Measurements from ENCODE around the gene PROK1. TPM values are rescaled to one million over a fixed set of nuclear protein-coding genes. Genes with fewer than 3 reads are reported as not detected.

PROK1 gene
- polyA plus RNA-seq, 1 donor (not counting 4 experiments of a cell fraction or from before 2014, with no cell fraction given): not detected

GRCh38 chr1:110460253-110461220 lies 9.6 kb downstream of the PROK1 start:
- peak; percentile 52 for DNase-seq (ENCODE audit: low read depth, low spot score)
- Histone ChIP-seq H3K4me3 (ENCODE audit: control insufficient read depth in 2 of 3, extremely low read depth in 1 of 3, insufficient read depth in 2 of 3, low read depth in 1 of 3, low read length in 3 of 3) (no peak overlapping the region), H3K4me1 (ENCODE audit: control insufficient read depth, extremely low read depth, insufficient read depth, low read length) (peaks cover 26% of the 10 kb centered on the region), H3K9ac (ENCODE audit: control insufficient read depth, extremely low read depth, insufficient read depth, low read length) (no peak overlapping the region), H3K9me3 (ENCODE audit: control insufficient read depth, low read depth, low read length) (no peaks in the 10 kb centered on the region), H4K20me1 (ENCODE audit: control insufficient read depth, extremely low read depth, insufficient read depth, low read length) (no peaks in the 10 kb centered on the region), H2AFZ (ENCODE audit: control insufficient read depth, low read length) (no peak overlapping the region), H3K79me2 (ENCODE audit: control insufficient read depth, insufficient read depth, low read length) (no peaks in the 10 kb centered on the region), H3K4me2 (ENCODE audit: control insufficient read depth, extremely low read depth, insufficient read depth, low read depth, low read length) (no peak overlapping the region), H3K27ac (ENCODE audit: control insufficient read depth, insufficient read depth, low read length) (no peak overlapping the region), H3K36me3 (ENCODE audit: control insufficient read depth in 2 of 2, extremely low read depth in 1 of 2, insufficient read depth in 2 of 2, low read length in 2 of 2) (no peaks in the 10 kb centered on the region), H3K9me1 (ENCODE audit: control insufficient read depth, extremely low read depth, insufficient read depth, low read length) (no peaks in the 10 kb centered on the region), H3K27me3 (ENCODE audit: control insufficient read depth, extremely low read depth, insufficient read depth, low read length) (no peaks in the 10 kb centered on the region)
- FAIRE-seq: no peak
- no peak for TF ChIP-seq EZH2 (IDR thresholded peaks at IDR 0.05; ENCODE audit: low read length)
- peak; percentile 88 to 95 (median 95) for TF ChIP-seq CTCF (optimal IDR thresholded peaks at IDR 0.05 in 1 of 3, IDR thresholded peaks at IDR 0.05 in 1 of 3, conservative IDR thresholded peaks at IDR 0.05 in 1 of 3; ENCODE audit: extremely low read depth in 1 of 3, insufficient read depth in 2 of 3, low read length in 3 of 3)
- dilution Hi-C loops (cut with MboI; ENCODE audit: extremely low pct_ligation_motif_present, low sequenced_read_pairs): no loop called here

- DNase-seq (ENCODE audit: low read depth, low spot score) (no peak), FAIRE-seq (no peak)
- Histone ChIP-seq H4K20me1 (ENCODE audit: control insufficient read depth, extremely low read depth, insufficient read depth, low read length) (no peaks in the 10 kb centered on the region), H3K27me3 (ENCODE audit: control insufficient read depth, extremely low read depth, insufficient read depth, low read length) (no peaks in the 10 kb centered on the region), H3K4me1 (ENCODE audit: control insufficient read depth, extremely low read depth, insufficient read depth, low read length) (peaks cover 26% of the 10 kb centered on the region), H3K27ac (ENCODE audit: control insufficient read depth, insufficient read depth, low read length) (no peak overlapping the region), H3K79me2 (ENCODE audit: control insufficient read depth, insufficient read depth, low read length) (no peaks in the 10 kb centered on the region), H2AFZ (ENCODE audit: control insufficient read depth, low read length) (no peak overlapping the region), H3K4me2 (ENCODE audit: control insufficient read depth, extremely low read depth, insufficient read depth, low read depth, low read length) (no peak overlapping the region), H3K4me3 (ENCODE audit: control insufficient read depth in 2 of 3, extremely low read depth in 1 of 3, insufficient read depth in 2 of 3, low read depth in 1 of 3, low read length in 3 of 3) (no peak overlapping the region), H3K36me3 (ENCODE audit: control insufficient read depth in 2 of 2, extremely low read depth in 1 of 2, insufficient read depth in 2 of 2, low read length in 2 of 2) (no peaks in the 10 kb centered on the region), H3K9me3 (ENCODE audit: control insufficient read depth, low read depth, low read length) (no peaks in the 10 kb centered on the region), H3K9me1 (ENCODE audit: control insufficient read depth, extremely low read depth, insufficient read depth, low read length) (no peaks in the 10 kb centered on the region), H3K9ac (ENCODE audit: control insufficient read depth, extremely low read depth, insufficient read depth, low read length) (no peak overlapping the region)
- dilution Hi-C loops (cut with MboI; ENCODE audit: extremely low pct_ligation_motif_present, low sequenced_read_pairs): no loop called here
- no peak for TF ChIP-seq CTCF (optimal IDR thresholded peaks at IDR 0.05 in 1 of 3, IDR thresholded peaks at IDR 0.05 in 1 of 3, conservative IDR thresholded peaks at IDR 0.05 in 1 of 3; ENCODE audit: extremely low read depth in 1 of 3, insufficient read depth in 2 of 3, low read length in 3 of 3)
- no peak for TF ChIP-seq EZH2 (IDR thresholded peaks at IDR 0.05; ENCODE audit: low read length)
Measured at GRCh38 chr1:110462093-110462492, 11.1 kb downstream of the PROK1 start.

All from keratinocyte (primary cell).